WTC11 (cell line): ENCODE measurements around the gene ELFN2. TPM values are rescaled to one million over a fixed set of nuclear protein-coding genes. Genes with fewer than 3 reads are reported as not detected.
A peak's percentile ranks its signal among the peaks of the same experiment; 100 is the strongest.

Experiments used
- ATAC-seq: fragments of 200-7000 bp; cut with Tn5 transposase; 2 replicates; pipeline ENCODE4 v1.10.0; 2021; ENCODE audit warnings: mild to moderate bottlenecking, moderate library complexity
- CTCF ChIA-PET: fragments of 300-600 bp; sonication (Branson Sonifier 250); formaldehyde crosslinking; loops from one replicate; lab custom pipeline; 2021; ENCODE audit warnings: antibody characterized with exemption; lab: Charles Lee
- POLR2A ChIA-PET: fragments of 350-600 bp; sonication (Branson Sonifier 250); formaldehyde crosslinking; loops from one replicate; lab custom pipeline; 2021; ENCODE audit warnings: antibody characterized with exemption; lab: Charles Lee
- DNase-seq: peaks from one replicate; pipeline ENCODE4 v3.0.0; 2021; ENCODE audit warnings: low spot score
- H3K27ac Mint-ChIP-seq: 2 replicates; pipeline ENCODE4 v1.8.0; 2021; ENCODE audit warnings: mixed read lengths
- H3K27me3 Mint-ChIP-seq: 2 replicates; pipeline ENCODE4 v1.8.0; 2021; ENCODE audit warnings: low read depth, mild to moderate bottlenecking, moderate library complexity, mixed read lengths
- H3K36me3 Mint-ChIP-seq: 2 replicates; pipeline ENCODE4 v1.8.0; 2021; ENCODE audit warnings: mixed read lengths
- H3K4me1 Mint-ChIP-seq: 2 replicates; pipeline ENCODE4 v1.8.0; 2022; ENCODE audit warnings: mixed read lengths
- H3K4me3 Mint-ChIP-seq: 2 replicates; pipeline ENCODE4 v1.8.0; 2021; ENCODE audit warnings: mild to moderate bottlenecking, moderate library complexity, mixed read lengths
- H3K9me3 Mint-ChIP-seq: 2 replicates; pipeline ENCODE4 v1.8.0; 2021; ENCODE audit warnings: mixed read lengths
- MXD4 ChIP-seq: fragments of 250-450 bp; sonication (Bioruptor Pico); IDR thresholded peaks from 2 replicates; pipeline ENCODE4 v1.8.0; 2021; ENCODE audit warnings: mild to moderate bottlenecking, moderate library complexity, borderline replicate concordance
- NFATC4 ChIP-seq: fragments of 250-450 bp; sonication (Bioruptor Pico); IDR thresholded peaks from 2 replicates; pipeline ENCODE4 v1.9.0; 2021; ENCODE audit warnings: mild to moderate bottlenecking
- ZMAT4 ChIP-seq: fragments of 250-450 bp; sonication (Bioruptor Pico); IDR thresholded peaks from 2 replicates; pipeline ENCODE4 v1.9.0; 2021; ENCODE audit warnings: mild to moderate bottlenecking
- ZNF121 ChIP-seq: sonication (generic); formaldehyde crosslinking; IDR thresholded peaks from 2 replicates; pipeline ENCODE4 v1.8.0; 2023; ENCODE audit warnings: missing genetic modification reagents
- ZNF423 ChIP-seq: fragments of 250-450 bp; sonication (Bioruptor Pico); IDR thresholded peaks from 2 replicates; pipeline ENCODE4 v2.1.2; 2022; ENCODE audit warnings: mild to moderate bottlenecking, moderate library complexity
- ZNF512 ChIP-seq: sonication (generic); formaldehyde crosslinking; IDR thresholded peaks from 2 replicates; pipeline ENCODE4 v1.8.1; 2022; ENCODE audit warnings: missing genetic modification reagents, borderline replicate concordance
- ZNF671 ChIP-seq: fragments of 250-450 bp; sonication (Bioruptor Pico); IDR thresholded peaks from 2 replicates; pipeline ENCODE4 v1.8.0; 2021; ENCODE audit warnings: mild to moderate bottlenecking
- ZSCAN18 ChIP-seq: fragments of 250-450 bp; sonication (Bioruptor Pico); IDR thresholded peaks from 2 replicates; pipeline ENCODE4 v2.1.2; 2022; ENCODE audit warnings: mild to moderate bottlenecking, moderate library complexity
- total RNA-seq: library from RNA; stranded (reverse); gene quantifications from 3 replicates; pipeline ENCODE4 v1.2.3, GENCODE V29; 2021
- TF ChIP-seq, protein P1 (sequence below): sonication (generic); formaldehyde crosslinking; conservative IDR thresholded peaks from 2 replicates; pipeline ENCODE4 v1.8.1; 2022; ENCODE audit warnings: mild to moderate bottlenecking, missing genetic modification reagents
- TF ChIP-seq, protein P2 (sequence below): sonication (generic); formaldehyde crosslinking; IDR thresholded peaks from 2 replicates; pipeline ENCODE4 v1.8.0; 2022; ENCODE audit warnings: mild to moderate bottlenecking, missing genetic modification reagents

Gene ELFN2
- total RNA-seq, 1 experiment from 2014 or later: 0.87 TPM

DNA sequence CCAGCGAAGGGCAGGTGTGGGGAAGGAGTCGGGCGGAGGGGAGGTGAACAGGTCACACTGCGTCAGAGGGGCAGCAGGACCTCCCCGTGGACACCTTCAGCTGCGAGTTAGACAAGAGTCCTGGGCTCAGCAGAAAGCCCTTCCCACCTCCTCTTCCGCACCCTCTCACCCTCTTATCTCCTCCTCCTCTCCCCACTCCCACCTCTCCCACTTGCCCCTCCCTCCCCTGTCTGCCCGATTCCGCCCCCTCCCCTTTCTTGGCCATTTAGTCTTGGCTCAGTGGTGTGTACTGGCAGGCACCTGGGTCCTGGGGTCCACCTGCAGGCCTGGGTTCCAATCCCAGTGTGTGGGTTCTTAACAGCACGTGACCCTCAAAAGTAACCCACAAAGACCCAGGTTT, 107.8 kb downstream of the ELFN2 start:
- peaks cover 20% of the 10 kb centered on the region for H3K4me1 Mint-ChIP-seq
- ChIA-PET POLR2A (no interaction called here), CTCF (interaction anchor here (1.1 to 2.0 kb wide), 3 partner anchors 109 to 153 kb away, joined by 4 to 8 read pairs (median 4); no protein-coding TSS in a partner anchor)
- H3K9me3 Mint-ChIP-seq: no peaks in the 10 kb centered on the region
- DNase-seq: no peak
- ATAC-seq: no peak; the same call in 1 of the 2 replicates
- H3K36me3 Mint-ChIP-seq: no peaks in the 10 kb centered on the region
- H3K27me3 Mint-ChIP-seq: peaks cover 21% of the 10 kb centered on the region
- no peak overlapping the region for H3K4me3 Mint-ChIP-seq
- TF ChIP-seq, protein P1, sequence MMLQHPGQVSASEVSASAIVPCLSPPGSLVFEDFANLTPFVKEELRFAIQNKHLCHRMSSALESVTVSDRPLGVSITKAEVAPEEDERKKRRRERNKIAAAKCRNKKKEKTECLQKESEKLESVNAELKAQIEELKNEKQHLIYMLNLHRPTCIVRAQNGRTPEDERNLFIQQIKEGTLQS: no peak
- TF ChIP-seq, protein P2, sequence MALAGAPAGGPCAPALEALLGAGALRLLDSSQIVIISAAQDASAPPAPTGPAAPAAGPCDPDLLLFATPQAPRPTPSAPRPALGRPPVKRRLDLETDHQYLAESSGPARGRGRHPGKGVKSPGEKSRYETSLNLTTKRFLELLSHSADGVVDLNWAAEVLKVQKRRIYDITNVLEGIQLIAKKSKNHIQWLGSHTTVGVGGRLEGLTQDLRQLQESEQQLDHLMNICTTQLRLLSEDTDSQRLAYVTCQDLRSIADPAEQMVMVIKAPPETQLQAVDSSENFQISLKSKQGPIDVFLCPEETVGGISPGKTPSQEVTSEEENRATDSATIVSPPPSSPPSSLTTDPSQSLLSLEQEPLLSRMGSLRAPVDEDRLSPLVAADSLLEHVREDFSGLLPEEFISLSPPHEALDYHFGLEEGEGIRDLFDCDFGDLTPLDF (CRISPR knock-in tag): no peak
- TF ChIP-seq MXD4 (CRISPR knock-in tag): no peak
- no peak for TF ChIP-seq NFATC4 (CRISPR knock-in tag)
- no peak for TF ChIP-seq ZNF671 (CRISPR knock-in tag)
- TF ChIP-seq ZNF512: no peak
- TF ChIP-seq ZSCAN18 (CRISPR knock-in tag): no peak
- no peak for TF ChIP-seq ZMAT4 (CRISPR knock-in tag)
- TF ChIP-seq, all 79 proteins: peak for 0
- H3K27ac Mint-ChIP-seq: no peak overlapping the region

- ChIA-PET POLR2A (no interaction called here), CTCF (interaction anchor here (0.6 to 3.0 kb wide), 10 partner anchors 12 to 579 kb away, joined by 3 to 69 read pairs (median 8); no protein-coding TSS in a partner anchor)
- DNase-seq (no peak), ATAC-seq (no peak)
- Mint-ChIP-seq H3K4me1 (peaks cover 11% of the 10 kb centered on the region), H3K27ac (no peak overlapping the region; the same call in 1 of the 2 replicates), H3K9me3 (no peaks in the 10 kb centered on the region), H3K27me3 (peaks cover 11% of the 10 kb centered on the region), H3K36me3 (no peaks in the 10 kb centered on the region), H3K4me3 (no peak overlapping the region)
- TF ChIP-seq ZNF121 (CRISPR knock-in tag): peak; percentile 56; the same call in 1 of the 2 replicates
- no peak for TF ChIP-seq ZNF423 (CRISPR knock-in tag)
These were observed 108.7 kb downstream of the ELFN2 start for GRCh38 chr22:37318364-37319109.

Other genes with a start within 250 kb of the ELFN2 start
- 5.7 to 6.4 TPM (median 5.9 TPM) in 3 replicates for gene C1QTNF6, start 239.2 kb downstream of the ELFN2 start, total RNA-seq
- 0.21 to 0.25 TPM (median 0.22 TPM) in 3 replicates for gene SSTR3, start 215.0 kb downstream of the ELFN2 start, total RNA-seq
- 3.6 to 4.9 TPM (median 4.9 TPM) in 3 replicates for gene RAC2, start 183.2 kb downstream of the ELFN2 start, total RNA-seq
- gene CYTH4, start 145.0 kb downstream of the ELFN2 start, total RNA-seq: 0.11 to 0.16 TPM (median 0.15 TPM) in 3 replicates
- gene MFNG, start 58.9 kb upstream of the ELFN2 start, total RNA-seq: 3.2 to 4.8 TPM (median 3.7 TPM) in 3 replicates
- gene CARD10, start 91.9 kb upstream of the ELFN2 start, total RNA-seq: 14.6 to 17.5 TPM (median 16.0 TPM) in 3 replicates
- 9.6 to 12.7 TPM (median 10.4 TPM) in 3 replicates for gene CDC42EP1, start 133.0 kb upstream of the ELFN2 start, total RNA-seq
- gene LGALS2, start 152.6 kb upstream of the ELFN2 start, total RNA-seq: 0.33 TPM in 1 of 3 replicates, not detected in the others
- 59.5 to 66.3 TPM (median 61.6 TPM) in 3 replicates for gene GGA1, start 181.4 kb upstream of the ELFN2 start, total RNA-seq
- 35.4 to 39.4 TPM (median 36.6 TPM) in 3 replicates for gene SH3BP1, start 212.2 kb upstream of the ELFN2 start, total RNA-seq
- gene PDXP, start 231.2 kb upstream of the ELFN2 start, total RNA-seq: 36.1 to 42.5 TPM (median 42.3 TPM) in 3 replicates
- gene LGALS1, start 248.2 kb upstream of the ELFN2 start, total RNA-seq: 17.3 to 23.5 TPM (median 19.2 TPM) in 3 replicates